K562 (cell line): Measurements from ENCODE around the gene C1orf116. TPM values are rescaled to one million over a fixed set of nuclear protein-coding genes. Genes with fewer than 3 reads are reported as not detected.

Experiments used
- BMI1 ChIP-seq: fragments of 150-350 bp; IDR thresholded peaks from 2 replicates; pipeline ENCODE4 v1.6.1; 2014; ENCODE audit warnings: low read length
- CHD4 ChIP-seq: fragments of 200-600 bp; sonication (generic); IDR thresholded peaks from 3 replicates; pipeline ENCODE4 v1.6.1; 2012; ENCODE audit warnings: low read depth, mild to moderate bottlenecking, mixed read lengths, low read length, inconsistent platforms; ENCODE audit not compliant: insufficient read depth, insufficient replicate concordance, poor library complexity, severe bottlenecking
- DDX20 ChIP-seq: fragments of 450-650 bp; IDR thresholded peaks from 2 replicates; pipeline ENCODE4 v1.6.1; 2016; ENCODE audit warnings: missing genetic modification characterization, low read depth, mild to moderate bottlenecking, missing compliant biosample characterization, moderate library complexity
- JUND ChIP-seq, 2 experiments: IDR thresholded peaks; 2 replicates in 1 of 2; 3 replicates in 1 of 2; pipeline ENCODE4 v1.6.1; 2011; ENCODE audit warnings: borderline replicate concordance in 2 of 2, low read depth in 2 of 2, low read length in 2 of 2, improper control_type of control experiment in 1 of 2, missing biosample characterization in 1 of 2, missing genetic modification characterization in 1 of 2, missing genetic modification reagents in 1 of 2
- MAFF ChIP-seq: IDR thresholded peaks from 2 replicates; pipeline ENCODE4 v1.6.1; 2012; ENCODE audit warnings: low read length, improper control_type of control experiment
- MEF2D ChIP-seq: conservative IDR thresholded peaks from 2 replicates; pipeline ENCODE4 v1.6.1; 2016; ENCODE audit warnings: low read depth, missing genetic modification characterization, missing compliant biosample characterization
- NFIX ChIP-seq: fragments of 250-450 bp; sonication (Bioruptor Pico); IDR thresholded peaks from 2 replicates; pipeline ENCODE4 v1.4.0; 2020; ENCODE audit warnings: low read depth, mild to moderate bottlenecking, moderate library complexity
- PRMT5 ChIP-seq: sonication (generic); formaldehyde crosslinking; IDR thresholded peaks from 2 replicates; pipeline ENCODE4 v1.5.0; 2020; ENCODE audit warnings: missing genetic modification reagents
- SP2 ChIP-seq: IDR thresholded peaks from 2 replicates; pipeline ENCODE4 v1.6.1; 2011; ENCODE audit warnings: mild to moderate bottlenecking, low read depth, low read length, moderate library complexity; ENCODE audit not compliant: poor library complexity, severe bottlenecking; ENCODE audit errors: extremely low read depth
- SRF ChIP-seq, 2 experiments: fragments of 250-450, 450-650 bp in 1 of 2; sonication (Bioruptor Pico) in 1 of 2; sonication (generic) in 1 of 2; formaldehyde crosslinking; IDR thresholded peaks; 2 replicates each; pipeline versions ENCODE4 v1.5.0 to v1.5.1; 2020 to 2022; ENCODE audit warnings: mild to moderate bottlenecking in 1 of 2, missing genetic modification reagents in 1 of 2
- ZNF124 ChIP-seq: sonication (generic); formaldehyde crosslinking; IDR thresholded peaks from 2 replicates; pipeline ENCODE4 v1.8.1; 2022; ENCODE audit warnings: missing genetic modification reagents
- ZNF212 ChIP-seq: fragments of 450-650 bp; formaldehyde crosslinking; IDR thresholded peaks from 2 replicates; pipeline ENCODE4 v1.4.0; 2020; ENCODE audit warnings: mild to moderate bottlenecking
- polyA plus RNA-seq, 8 experiments: library from polyadenylated mRNA; depleted of rRNA in 4 of 8; stranded (reverse) in 5 of 8; unstranded in 3 of 8; fragments of >200 nt; fragmentation: Nextera tagmentation in 2 of 8; fragmentation: Illumina TruSeq in 1 of 8; extraction: Ambion mirVana in 2 of 8; extraction: Trizol in 1 of 8; gene quantifications; 2 replicates each; pipeline versions ENCODE4 v1.2.1 to v1.2.3, GENCODE V29; 2011 to 2014; ENCODE audit warnings: inconsistent platforms in 1 of 8, missing spikeins in 1 of 8
- total RNA-seq, 7 experiments: library from RNA; depleted of rRNA in 6 of 7; stranded (reverse); fragments of >200 nt in 6 of 7; fragmentation: Illumina TruSeq in 2 of 7; extraction: Trizol in 2 of 7; gene quantifications; 2 replicates each; pipeline versions ENCODE4 v1.2.1 to v1.2.3, GENCODE V29; 2011 to 2021; ENCODE audit warnings: low replicate concordance in 1 of 7
- TF ChIP-seq, protein P1 (sequence below): sonication (generic); formaldehyde crosslinking; IDR thresholded peaks from 2 replicates; pipeline ENCODE4 v1.8.0; 2022; ENCODE audit warnings: mild to moderate bottlenecking, low read depth, missing genetic modification reagents
- TF ChIP-seq, protein P2 (sequence below): fragments of 450-650 bp; IDR thresholded peaks from 2 replicates; pipeline ENCODE4 v1.7.1; 2018; ENCODE audit warnings: mild to moderate bottlenecking, low read depth; ENCODE audit not compliant: partially characterized antibody
- TF ChIP-seq, protein P3 (sequence below), 2 experiments: fragments of 450-650 bp in 1 of 2; IDR thresholded peaks; 2 replicates each; pipeline ENCODE4 v1.6.1; 2011 to 2017; ENCODE audit warnings: low read depth in 2 of 2, antibody characterized with exemption in 1 of 2, borderline replicate concordance in 1 of 2, low read length in 1 of 2, mild to moderate bottlenecking in 1 of 2, mixed read lengths in 1 of 2; ENCODE audit not compliant: control insufficient read depth in 1 of 2
- TF ChIP-seq, protein P4 (sequence below): fragments of 450-650 bp; IDR thresholded peaks from 2 replicates; pipeline ENCODE4 v1.6.1; 2016; ENCODE audit warnings: mild to moderate bottlenecking

The C1orf116 gene
- total and polyA plus RNA-seq, 9 of the 15 experiments (the other 6 are each of a cell fraction or from before 2014, with no cell fraction given) = 0.62 to 3.0 (median 0.95) TPM

DNA sequence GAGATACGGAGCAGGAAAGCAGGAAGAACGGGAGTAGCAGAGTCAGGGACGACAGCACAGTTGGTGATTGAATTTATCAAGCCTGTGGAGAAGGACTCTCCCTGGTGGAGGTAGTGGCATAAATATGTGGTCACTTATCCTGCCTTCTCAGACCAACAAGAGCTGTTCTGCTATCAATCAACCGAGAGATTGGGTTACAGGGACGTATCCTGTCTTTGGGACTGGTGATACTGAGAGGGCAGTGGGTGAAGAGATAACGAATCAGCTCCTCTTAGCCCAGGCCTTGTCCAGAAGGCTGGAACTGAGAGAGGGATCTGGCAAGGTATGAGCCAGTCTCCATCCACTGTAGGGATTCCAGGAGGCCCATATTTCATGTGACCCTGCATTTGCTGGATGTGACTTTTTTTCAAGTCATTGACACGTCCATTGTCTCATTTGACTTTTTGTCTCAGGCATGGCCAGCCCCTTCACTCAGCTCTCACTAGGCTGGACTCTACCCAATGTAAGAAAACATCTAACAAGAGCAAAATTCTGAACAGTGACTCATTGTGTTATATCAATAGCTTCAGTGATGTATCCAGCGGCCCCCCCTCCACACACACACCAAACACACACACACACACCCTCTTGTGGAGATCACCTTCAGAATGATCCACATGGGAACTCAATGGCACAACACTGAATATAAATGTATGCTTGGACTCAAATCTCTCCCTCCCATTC, 11.3 kb downstream of the C1orf116 start (continued):
- TF ChIP-seq, protein P1, sequence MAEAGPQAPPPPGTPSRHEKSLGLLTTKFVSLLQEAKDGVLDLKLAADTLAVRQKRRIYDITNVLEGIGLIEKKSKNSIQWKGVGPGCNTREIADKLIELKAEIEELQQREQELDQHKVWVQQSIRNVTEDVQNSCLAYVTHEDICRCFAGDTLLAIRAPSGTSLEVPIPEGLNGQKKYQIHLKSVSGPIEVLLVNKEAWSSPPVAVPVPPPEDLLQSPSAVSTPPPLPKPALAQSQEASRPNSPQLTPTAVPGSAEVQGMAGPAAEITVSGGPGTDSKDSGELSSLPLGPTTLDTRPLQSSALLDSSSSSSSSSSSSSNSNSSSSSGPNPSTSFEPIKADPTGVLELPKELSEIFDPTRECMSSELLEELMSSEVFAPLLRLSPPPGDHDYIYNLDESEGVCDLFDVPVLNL = no peak
- TF ChIP-seq MEF2D (0 out of 2 replicates have a peak, but pooled peaks have one; percentile 23), BMI1 (no peak), MAFF (no peak), CHD4 (no peak), JUND (IDR thresholded peaks at IDR 0.05; ENCODE audit: borderline replicate concordance, low read depth, low read length) (peak; percentile 76; the same call in 1 of the 2 replicates), JUND (tag; IDR thresholded peaks at IDR 0.05; ENCODE audit: borderline replicate concordance, low read depth, low read length) (peak; percentile 84; the same call in 2 of the 3 replicates), SP2 (no peak), SRF (CRISPR knock-in tag; IDR thresholded peaks at IDR 0.05) (no peak), PRMT5 (CRISPR knock-in tag) (no peak), ZNF212 (no peak), ZNF124 (CRISPR knock-in tag) (no peak), DDX20 (tag) (no peak; the same call in none of the 2 replicates), NFIX (CRISPR knock-in tag) (no peak)
- TF ChIP-seq, protein P2, sequence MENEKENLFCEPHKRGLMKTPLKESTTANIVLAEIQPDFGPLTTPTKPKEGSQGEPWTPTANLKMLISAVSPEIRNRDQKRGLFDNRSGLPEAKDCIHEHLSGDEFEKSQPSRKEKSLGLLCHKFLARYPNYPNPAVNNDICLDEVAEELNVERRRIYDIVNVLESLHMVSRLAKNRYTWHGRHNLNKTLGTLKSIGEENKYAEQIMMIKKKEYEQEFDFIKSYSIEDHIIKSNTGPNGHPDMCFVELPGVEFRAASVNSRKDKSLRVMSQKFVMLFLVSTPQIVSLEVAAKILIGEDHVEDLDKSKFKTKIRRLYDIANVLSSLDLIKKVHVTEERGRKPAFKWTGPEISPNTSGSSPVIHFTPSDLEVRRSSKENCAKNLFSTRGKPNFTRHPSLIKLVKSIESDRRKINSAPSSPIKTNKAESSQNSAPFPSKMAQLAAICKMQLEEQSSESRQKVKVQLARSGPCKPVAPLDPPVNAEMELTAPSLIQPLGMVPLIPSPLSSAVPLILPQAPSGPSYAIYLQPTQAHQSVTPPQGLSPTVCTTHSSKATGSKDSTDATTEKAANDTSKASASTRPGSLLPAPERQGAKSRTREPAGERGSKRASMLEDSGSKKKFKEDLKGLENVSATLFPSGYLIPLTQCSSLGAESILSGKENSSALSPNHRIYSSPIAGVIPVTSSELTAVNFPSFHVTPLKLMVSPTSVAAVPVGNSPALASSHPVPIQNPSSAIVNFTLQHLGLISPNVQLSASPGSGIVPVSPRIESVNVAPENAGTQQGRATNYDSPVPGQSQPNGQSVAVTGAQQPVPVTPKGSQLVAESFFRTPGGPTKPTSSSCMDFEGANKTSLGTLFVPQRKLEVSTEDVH = no peak
- TF ChIP-seq, protein P3, sequence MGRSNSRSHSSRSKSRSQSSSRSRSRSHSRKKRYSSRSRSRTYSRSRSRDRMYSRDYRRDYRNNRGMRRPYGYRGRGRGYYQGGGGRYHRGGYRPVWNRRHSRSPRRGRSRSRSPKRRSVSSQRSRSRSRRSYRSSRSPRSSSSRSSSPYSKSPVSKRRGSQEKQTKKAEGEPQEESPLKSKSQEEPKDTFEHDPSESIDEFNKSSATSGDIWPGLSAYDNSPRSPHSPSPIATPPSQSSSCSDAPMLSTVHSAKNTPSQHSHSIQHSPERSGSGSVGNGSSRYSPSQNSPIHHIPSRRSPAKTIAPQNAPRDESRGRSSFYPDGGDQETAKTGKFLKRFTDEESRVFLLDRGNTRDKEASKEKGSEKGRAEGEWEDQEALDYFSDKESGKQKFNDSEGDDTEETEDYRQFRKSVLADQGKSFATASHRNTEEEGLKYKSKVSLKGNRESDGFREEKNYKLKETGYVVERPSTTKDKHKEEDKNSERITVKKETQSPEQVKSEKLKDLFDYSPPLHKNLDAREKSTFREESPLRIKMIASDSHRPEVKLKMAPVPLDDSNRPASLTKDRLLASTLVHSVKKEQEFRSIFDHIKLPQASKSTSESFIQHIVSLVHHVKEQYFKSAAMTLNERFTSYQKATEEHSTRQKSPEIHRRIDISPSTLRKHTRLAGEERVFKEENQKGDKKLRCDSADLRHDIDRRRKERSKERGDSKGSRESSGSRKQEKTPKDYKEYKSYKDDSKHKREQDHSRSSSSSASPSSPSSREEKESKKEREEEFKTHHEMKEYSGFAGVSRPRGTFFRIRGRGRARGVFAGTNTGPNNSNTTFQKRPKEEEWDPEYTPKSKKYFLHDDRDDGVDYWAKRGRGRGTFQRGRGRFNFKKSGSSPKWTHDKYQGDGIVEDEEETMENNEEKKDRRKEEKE (IDR thresholded peaks at IDR 0.05; ENCODE audit: borderline replicate concordance in 1 of 2, control insufficient read depth in 1 of 2, low read depth in 2 of 2, low read length in 1 of 2) = peak in 1 of 2 experiments; percentile 84; a peak in 1 of 4 replicates
- TF ChIP-seq, protein P4, sequence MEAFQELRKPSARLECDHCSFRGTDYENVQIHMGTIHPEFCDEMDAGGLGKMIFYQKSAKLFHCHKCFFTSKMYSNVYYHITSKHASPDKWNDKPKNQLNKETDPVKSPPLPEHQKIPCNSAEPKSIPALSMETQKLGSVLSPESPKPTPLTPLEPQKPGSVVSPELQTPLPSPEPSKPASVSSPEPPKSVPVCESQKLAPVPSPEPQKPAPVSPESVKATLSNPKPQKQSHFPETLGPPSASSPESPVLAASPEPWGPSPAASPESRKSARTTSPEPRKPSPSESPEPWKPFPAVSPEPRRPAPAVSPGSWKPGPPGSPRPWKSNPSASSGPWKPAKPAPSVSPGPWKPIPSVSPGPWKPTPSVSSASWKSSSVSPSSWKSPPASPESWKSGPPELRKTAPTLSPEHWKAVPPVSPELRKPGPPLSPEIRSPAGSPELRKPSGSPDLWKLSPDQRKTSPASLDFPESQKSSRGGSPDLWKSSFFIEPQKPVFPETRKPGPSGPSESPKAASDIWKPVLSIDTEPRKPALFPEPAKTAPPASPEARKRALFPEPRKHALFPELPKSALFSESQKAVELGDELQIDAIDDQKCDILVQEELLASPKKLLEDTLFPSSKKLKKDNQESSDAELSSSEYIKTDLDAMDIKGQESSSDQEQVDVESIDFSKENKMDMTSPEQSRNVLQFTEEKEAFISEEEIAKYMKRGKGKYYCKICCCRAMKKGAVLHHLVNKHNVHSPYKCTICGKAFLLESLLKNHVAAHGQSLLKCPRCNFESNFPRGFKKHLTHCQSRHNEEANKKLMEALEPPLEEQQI = no peak
